Cardiac muscle cell (in vitro differentiated cells and primary cell): ENCODE measurements around the gene TMEM151A. TPM values are rescaled to one million over a fixed set of nuclear protein-coding genes. Genes with fewer than 3 reads are reported as not detected.

Source experiments
- DNase-seq, 2 donors: peaks; one replicate each; pipeline versions ENCODE4 v3.0.0 to v3.0.0-alpha.2; 2010 to 2017; ENCODE audit warnings: low read depth in 1 of 2, low spot score in 1 of 2
- H3K27ac ChIP-seq: fragments of 200-600 bp; sonication (generic); 2 replicates; pipeline ENCODE4 v1.5.1; 2016
- H3K27me3 ChIP-seq: fragments of 200-600 bp; sonication (generic); 2 replicates; pipeline ENCODE4 v1.6.0; 2016; ENCODE audit warnings: control low read depth
- H3K36me3 ChIP-seq: fragments of 200-600 bp; sonication (generic); 2 replicates; pipeline ENCODE4 v1.5.1; 2016; ENCODE audit warnings: control low read depth
- H3K4me1 ChIP-seq: fragments of 200-600 bp; sonication (generic); 2 replicates; pipeline ENCODE4 v1.8.1; 2017; ENCODE audit warnings: low read depth, mild to moderate bottlenecking, mixed run types
- H3K4me3 ChIP-seq: fragments of 200-600 bp; sonication (generic); 2 replicates; pipeline ENCODE4 v1.5.1; 2016; ENCODE audit warnings: mild to moderate bottlenecking
- H3K9me3 ChIP-seq: fragments of 200-600 bp; sonication (generic); 2 replicates; pipeline ENCODE4 v1.5.1; 2017; ENCODE audit warnings: low read depth, mild to moderate bottlenecking, control low read depth
- CTCF ChIP-seq: IDR thresholded peaks from 2 replicates; pipeline ENCODE4 v1.5.1; 2012; ENCODE audit warnings: low read depth, mild to moderate bottlenecking, low read length
- polyA plus RNA-seq: library from polyadenylated mRNA; unstranded; fragments of >200 nt; fragmentation: Nextera tagmentation; extraction: Ambion mirVana; gene quantifications from 2 replicates; pipeline ENCODE4 v1.2.1, GENCODE V29; 2016
- total RNA-seq: library from RNA; depleted of rRNA; stranded (reverse); fragments of >200 nt; gene quantifications from 2 replicates; pipeline ENCODE4 v1.2.3, GENCODE V29; 2016

TMEM151A gene
- total and polyA plus RNA-seq, 2 experiments from 2014 or later = 2.0 to 2.6 TPM

- Histone ChIP-seq H3K9me3 (no peaks in the 10 kb centered on the region), H3K36me3 (no peaks in the 10 kb centered on the region), H3K27me3 (no peaks in the 10 kb centered on the region), H3K27ac (peak overlapping the region; percentile 71), H3K4me1 (peaks cover 15% of the 10 kb centered on the region), H3K4me3 (no peak overlapping the region)
- DNase-seq = no peak
- TF ChIP-seq CTCF = no peak
Measured at GRCh38 chr11:66332371-66333219, 40.9 kb downstream of the TMEM151A start.

- Histone ChIP-seq H3K36me3 (no peaks in the 10 kb centered on the region), H3K9me3 (no peaks in the 10 kb centered on the region), H3K4me3 (no peak overlapping the region), H3K4me1 (peaks cover 15% of the 10 kb centered on the region), H3K27me3 (no peaks in the 10 kb centered on the region), H3K27ac (no peak overlapping the region)
- DNase-seq = no peak
- TF ChIP-seq CTCF = no peak
Measured at GRCh38 chr11:66333220-66333877, 41.7 kb downstream of the TMEM151A start.

GRCh38 chr11:66333896-66334604, 42.4 kb downstream of the TMEM151A start:
- H3K27ac ChIP-seq = no peak overlapping the region
- no peak overlapping the region for H3K4me3 ChIP-seq
- H3K9me3 ChIP-seq = no peaks in the 10 kb centered on the region
- TF ChIP-seq CTCF = no peak
- H3K4me1 ChIP-seq = peaks cover 10% of the 10 kb centered on the region
- no peak for DNase-seq
- no peaks in the 10 kb centered on the region for H3K27me3 ChIP-seq
- H3K36me3 ChIP-seq = no peaks in the 10 kb centered on the region

GRCh38 chr11:66334605-66335442, 43.1 kb downstream of the TMEM151A start:
- H3K4me3 ChIP-seq = no peak overlapping the region
- H3K9me3 ChIP-seq = no peaks in the 10 kb centered on the region
- TF ChIP-seq CTCF = no peak
- H3K36me3 ChIP-seq = no peaks in the 10 kb centered on the region
- peak in 1 of 2 donors; percentile 32 for DNase-seq
- H3K4me1 ChIP-seq = peaks cover 10% of the 10 kb centered on the region
- no peak overlapping the region for H3K27ac ChIP-seq
- no peaks in the 10 kb centered on the region for H3K27me3 ChIP-seq
